Loucy (cell line): Measurements from ENCODE around the gene PEAR1.

Experiments
- H2AFZ ChIP-seq: fragments of 200-600 bp; sonication (generic); 2 replicates; pipeline ENCODE4 v1.6.0; 2016; ENCODE audit warnings: antibody characterized with exemption, mild to moderate bottlenecking, low read length, moderate library complexity
- H3F3A ChIP-seq: fragments of 200-600 bp; 2 replicates; pipeline ENCODE4 v1.6.0; 2016; ENCODE audit warnings: antibody characterized with exemption, low read depth, mild to moderate bottlenecking
- H3K27me3 ChIP-seq: fragments of 200-600 bp; sonication (generic); 2 replicates; pipeline ENCODE4 v1.6.1; 2014; ENCODE audit warnings: low read length, mild to moderate bottlenecking; ENCODE audit not compliant: insufficient read depth, poor library complexity, severe bottlenecking
- H3K36me3 ChIP-seq: fragments of 200-600 bp; sonication (generic); 2 replicates; pipeline ENCODE4 v1.6.1; 2016; ENCODE audit warnings: low read length; ENCODE audit not compliant: insufficient read depth
- H3K4me1 ChIP-seq: fragments of 200-600 bp; sonication (generic); 2 replicates; pipeline ENCODE4 v1.5.1; 2014; ENCODE audit warnings: low read length, mild to moderate bottlenecking; ENCODE audit not compliant: insufficient read depth, poor library complexity, severe bottlenecking
- H3K4me2 ChIP-seq: fragments of 200-600 bp; sonication (generic); 2 replicates; pipeline ENCODE4 v1.6.0; 2014; ENCODE audit warnings: antibody characterized with exemption, low read length, low read depth, mild to moderate bottlenecking; ENCODE audit not compliant: poor library complexity, severe bottlenecking
- H3K4me3 ChIP-seq: fragments of 200-600 bp; sonication (generic); 2 replicates; pipeline ENCODE4 v1.5.1; 2014; ENCODE audit warnings: low read length, mild to moderate bottlenecking, mixed read lengths; ENCODE audit not compliant: poor library complexity, severe bottlenecking
- H3K79me2 ChIP-seq: fragments of 200-600 bp; sonication (generic); 2 replicates; pipeline ENCODE4 v1.6.1; 2014; ENCODE audit warnings: low read length; ENCODE audit not compliant: insufficient read depth
- H3K9ac ChIP-seq: fragments of 200-600 bp; sonication (generic); 2 replicates; pipeline ENCODE4 v1.6.0; 2014; ENCODE audit warnings: mild to moderate bottlenecking, low read depth, low read length, moderate library complexity; ENCODE audit not compliant: poor library complexity, severe bottlenecking
- H3K9me2 ChIP-seq: fragments of 200-600 bp; sonication (generic); replicated peaks from 2 replicates; pipeline ENCODE4 v1.6.1; 2016; ENCODE audit warnings: low read depth, low read length, mixed read lengths
- H3K9me3 ChIP-seq: fragments of 200-600 bp; sonication (generic); 2 replicates; pipeline ENCODE4 v1.6.1; 2014; ENCODE audit warnings: mild to moderate bottlenecking, antibody characterized with exemption, low read length, low read depth; ENCODE audit not compliant: insufficient read depth
- H4K20me1 ChIP-seq: fragments of 200-600 bp; sonication (generic); 2 replicates; pipeline ENCODE4 v1.6.0; 2014; ENCODE audit warnings: antibody characterized with exemption, low read length, mild to moderate bottlenecking; ENCODE audit not compliant: insufficient read depth, poor library complexity, severe bottlenecking
- EZH2phosphoT487 ChIP-seq: fragments of 200-600 bp; IDR thresholded peaks from 2 replicates; pipeline ENCODE4 v1.6.1; 2018; ENCODE audit warnings: antibody characterized with exemption, mild to moderate bottlenecking, moderate library complexity, borderline replicate concordance
- TF ChIP-seq, protein P1 (sequence below): fragments of 200-600 bp; sonication (generic); conservative IDR thresholded peaks from 2 replicates; pipeline ENCODE4 v1.5.1; 2014; ENCODE audit warnings: mild to moderate bottlenecking, antibody characterized with exemption, low read length

PEAR1 gene

DNA sequence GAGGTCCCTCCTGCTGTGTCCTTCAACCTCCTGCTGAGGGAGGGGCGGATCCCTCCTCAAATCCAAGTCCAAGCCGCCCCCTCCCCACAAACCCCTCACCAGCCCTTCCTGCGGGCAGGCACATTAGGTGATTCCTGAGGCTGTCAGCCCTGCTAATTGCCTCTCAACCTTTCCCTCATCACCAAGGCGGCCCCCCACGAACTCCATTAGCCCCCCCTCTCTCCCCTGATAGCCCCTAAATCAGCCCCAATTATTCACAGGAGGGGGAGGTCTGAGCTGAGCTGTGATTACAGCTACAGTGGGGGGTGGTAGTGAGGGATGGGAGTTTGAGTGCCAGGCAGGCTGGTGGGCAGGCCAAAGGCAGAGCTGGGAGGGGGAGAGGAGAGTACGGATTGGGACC, 5.8 kb upstream of the PEAR1 start:
- H2AFZ ChIP-seq = no peak overlapping the region
- no peaks in the 10 kb centered on the region for H3F3A ChIP-seq
- H3K4me2 ChIP-seq = no peak overlapping the region
- H4K20me1 ChIP-seq = no peaks in the 10 kb centered on the region
- no peaks in the 10 kb centered on the region for H3K9me2 ChIP-seq
- H3K27me3 ChIP-seq = no peaks in the 10 kb centered on the region
- H3K4me3 ChIP-seq = no peak overlapping the region
- H3K4me1 ChIP-seq = no peaks in the 10 kb centered on the region
- no peak overlapping the region for H3K9ac ChIP-seq
- H3K36me3 ChIP-seq = no peaks in the 10 kb centered on the region
- no peaks in the 10 kb centered on the region for H3K79me2 ChIP-seq
- TF ChIP-seq, protein P1, sequence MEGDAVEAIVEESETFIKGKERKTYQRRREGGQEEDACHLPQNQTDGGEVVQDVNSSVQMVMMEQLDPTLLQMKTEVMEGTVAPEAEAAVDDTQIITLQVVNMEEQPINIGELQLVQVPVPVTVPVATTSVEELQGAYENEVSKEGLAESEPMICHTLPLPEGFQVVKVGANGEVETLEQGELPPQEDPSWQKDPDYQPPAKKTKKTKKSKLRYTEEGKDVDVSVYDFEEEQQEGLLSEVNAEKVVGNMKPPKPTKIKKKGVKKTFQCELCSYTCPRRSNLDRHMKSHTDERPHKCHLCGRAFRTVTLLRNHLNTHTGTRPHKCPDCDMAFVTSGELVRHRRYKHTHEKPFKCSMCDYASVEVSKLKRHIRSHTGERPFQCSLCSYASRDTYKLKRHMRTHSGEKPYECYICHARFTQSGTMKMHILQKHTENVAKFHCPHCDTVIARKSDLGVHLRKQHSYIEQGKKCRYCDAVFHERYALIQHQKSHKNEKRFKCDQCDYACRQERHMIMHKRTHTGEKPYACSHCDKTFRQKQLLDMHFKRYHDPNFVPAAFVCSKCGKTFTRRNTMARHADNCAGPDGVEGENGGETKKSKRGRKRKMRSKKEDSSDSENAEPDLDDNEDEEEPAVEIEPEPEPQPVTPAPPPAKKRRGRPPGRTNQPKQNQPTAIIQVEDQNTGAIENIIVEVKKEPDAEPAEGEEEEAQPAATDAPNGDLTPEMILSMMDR = no peak
- no peak for TF ChIP-seq EZH2phosphoT487
- H3K9me3 ChIP-seq = no peaks in the 10 kb centered on the region

DNA sequence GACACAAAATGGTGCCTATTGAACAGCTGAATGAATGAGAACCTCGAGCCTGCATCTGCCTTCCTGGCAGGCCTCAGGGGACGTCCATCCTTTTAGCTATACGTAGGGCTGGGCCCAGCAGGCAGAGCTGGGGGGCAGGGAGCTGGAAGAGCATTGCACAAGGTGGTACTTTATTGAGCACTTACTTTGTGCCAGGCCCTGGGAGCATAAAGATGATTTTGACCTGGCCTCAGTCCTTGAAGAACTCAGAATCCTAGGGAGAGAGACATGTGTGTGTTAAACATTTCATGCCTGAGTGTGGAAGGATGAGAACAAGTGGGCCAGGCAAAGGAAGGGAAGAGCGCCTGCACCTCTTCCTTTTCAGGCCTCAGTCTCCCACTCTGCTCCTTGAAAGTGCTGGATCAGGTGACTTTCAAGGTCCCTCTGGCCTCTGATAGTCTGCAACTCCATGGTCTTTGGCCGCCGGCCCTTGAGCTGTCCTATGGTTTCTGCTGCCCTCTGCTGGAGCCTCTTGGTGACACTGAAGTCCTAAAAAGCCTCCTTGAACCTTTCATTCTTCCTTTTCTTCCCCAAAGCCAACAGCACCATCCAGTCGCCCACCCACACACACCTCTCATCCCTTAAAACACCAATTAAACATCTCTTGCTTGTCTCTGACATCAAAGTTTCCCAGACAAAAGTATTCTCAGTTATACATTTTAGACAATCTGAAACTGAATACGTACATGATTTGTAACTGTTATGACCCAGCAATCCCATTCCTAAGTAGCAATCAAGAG, 3.5 kb upstream of the PEAR1 start:
- H3K27me3 ChIP-seq = no peaks in the 10 kb centered on the region

DNA sequence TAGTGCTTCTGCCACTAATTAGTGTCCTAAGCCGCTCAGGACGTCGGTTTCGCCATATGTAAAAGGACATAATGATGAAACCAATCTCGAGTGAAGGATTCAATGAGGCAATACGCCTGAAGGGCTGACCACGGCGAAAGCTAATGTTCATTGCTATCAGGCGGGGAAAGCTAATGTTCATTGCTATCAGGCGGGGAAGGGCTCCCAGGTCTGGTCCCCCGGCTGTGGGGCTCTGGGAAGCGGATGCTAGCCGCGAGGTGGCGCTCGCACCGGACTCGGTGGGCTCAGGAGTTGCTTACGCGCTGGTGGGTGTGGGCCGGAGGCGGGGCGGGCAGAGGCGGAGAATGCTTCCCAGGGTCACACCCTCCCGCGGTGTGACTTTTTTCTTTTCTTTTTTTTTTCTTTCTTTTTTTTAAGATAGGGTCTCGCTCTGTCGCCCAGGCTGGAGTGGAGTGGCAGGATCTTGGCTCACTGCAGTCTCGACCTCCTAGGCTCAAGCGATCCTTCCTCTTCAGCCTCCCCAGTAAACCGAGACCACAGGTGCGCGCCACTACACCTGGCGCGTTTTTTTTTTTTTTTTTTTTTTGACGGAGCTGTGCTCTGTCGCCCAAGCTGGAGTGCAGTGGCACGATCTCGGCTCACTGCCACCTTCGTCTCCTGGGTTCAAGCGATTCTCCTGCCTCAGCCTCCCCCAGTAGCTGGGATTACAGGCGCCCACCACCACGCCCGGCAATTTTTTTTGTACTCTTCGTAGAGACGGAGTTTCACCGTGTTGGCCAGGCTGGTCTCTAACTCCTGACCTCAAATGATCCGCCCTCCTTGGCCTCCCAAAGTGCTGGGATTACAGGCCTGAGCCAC, 1.1 kb upstream of the PEAR1 start:
- no peaks in the 10 kb centered on the region for H3F3A ChIP-seq
- no peak overlapping the region for H3K9ac ChIP-seq
- no peaks in the 10 kb centered on the region for H3K9me2 ChIP-seq
- H3K9me3 ChIP-seq = no peaks in the 10 kb centered on the region
- H2AFZ ChIP-seq = no peak overlapping the region
- no peaks in the 10 kb centered on the region for H3K27me3 ChIP-seq
- H3K79me2 ChIP-seq = no peaks in the 10 kb centered on the region
- TF ChIP-seq, protein P1 = peak; percentile 73
- no peak for TF ChIP-seq EZH2phosphoT487
- no peaks in the 10 kb centered on the region for H3K4me1 ChIP-seq
- H3K4me3 ChIP-seq = no peak overlapping the region
- H4K20me1 ChIP-seq = no peaks in the 10 kb centered on the region
- H3K4me2 ChIP-seq = no peak overlapping the region
- H3K36me3 ChIP-seq = no peaks in the 10 kb centered on the region

More for the DNA sequence above, 3.5 kb upstream of the PEAR1 start:
- no peaks in the 10 kb centered on the region for H3K36me3 ChIP-seq
- H3K9me2 ChIP-seq = no peaks in the 10 kb centered on the region
- H3K4me1 ChIP-seq = no peaks in the 10 kb centered on the region
- no peaks in the 10 kb centered on the region for H4K20me1 ChIP-seq
- no peaks in the 10 kb centered on the region for H3F3A ChIP-seq
- no peak overlapping the region for H3K4me2 ChIP-seq
- no peaks in the 10 kb centered on the region for H3K79me2 ChIP-seq
- no peak for TF ChIP-seq EZH2phosphoT487
- TF ChIP-seq, protein P1 = peak; percentile 93
- H2AFZ ChIP-seq = peak overlapping the region; percentile 80
- H3K9me3 ChIP-seq = no peaks in the 10 kb centered on the region
- H3K9ac ChIP-seq = no peak overlapping the region
- H3K4me3 ChIP-seq = no peak overlapping the region
